H9 (cell line): ENCODE results near the gene RAD51AP2. TPM values are rescaled to one million over a fixed set of nuclear protein-coding genes. Genes with fewer than 3 reads are reported as not detected.

ENCODE experiments used
- DNase-seq: peaks from one replicate; pipeline ENCODE4 v3.0.0-alpha.2; 2017
- H2AFZ ChIP-seq: one replicate; pipeline ENCODE4 v1.6.1; 2013; ENCODE audit warnings: mild to moderate bottlenecking, low read length, control low read depth, moderate library complexity
- H2AK5ac ChIP-seq: 2 replicates; pipeline ENCODE4 v1.6.1; 2013; ENCODE audit warnings: low read length, control low read depth, mixed read lengths; ENCODE audit not compliant: insufficient read length
- H2BK120ac ChIP-seq: one replicate; pipeline ENCODE4 v1.6.1; 2013; ENCODE audit warnings: low read depth, mild to moderate bottlenecking, low read length, control low read depth, inconsistent platforms; ENCODE audit not compliant: poor library complexity, severe bottlenecking
- H2BK12ac ChIP-seq: 2 replicates; pipeline ENCODE4 v1.6.1; 2013; ENCODE audit warnings: low read length, control low read depth, mixed read lengths, low read depth; ENCODE audit not compliant: insufficient read length
- H2BK15ac ChIP-seq: 2 replicates; pipeline ENCODE4 v1.6.1; 2013; ENCODE audit warnings: low read depth, low read length, control low read depth
- H2BK20ac ChIP-seq: one replicate; pipeline ENCODE4 v1.6.1; 2013; ENCODE audit warnings: low read depth, mild to moderate bottlenecking, low read length, control low read depth, inconsistent platforms; ENCODE audit not compliant: poor library complexity, severe bottlenecking
- H2BK5ac ChIP-seq: 2 replicates; pipeline ENCODE4 v1.6.1; 2013; ENCODE audit warnings: low read length, control low read depth, mixed read lengths; ENCODE audit not compliant: insufficient read length
- H3K14ac ChIP-seq: 2 replicates; pipeline ENCODE4 v1.6.1; 2013; ENCODE audit warnings: low read length, control low read depth; ENCODE audit not compliant: insufficient read depth
- H3K18ac ChIP-seq: 2 replicates; pipeline ENCODE4 v1.6.1; 2013; ENCODE audit warnings: low read depth, mild to moderate bottlenecking, mixed read lengths, low read length, control low read depth; ENCODE audit not compliant: insufficient read length
- H3K23ac ChIP-seq: 2 replicates; pipeline ENCODE4 v1.6.1; 2013; ENCODE audit warnings: low read length, control low read depth, mixed read lengths, low read depth; ENCODE audit not compliant: insufficient read length
- H3K23me2 ChIP-seq: 2 replicates; pipeline ENCODE4 v1.6.1; 2013; ENCODE audit warnings: low read depth, mild to moderate bottlenecking, mixed read lengths, low read length, control low read depth; ENCODE audit not compliant: insufficient read length, poor library complexity, severe bottlenecking
- H3K27ac ChIP-seq: 2 replicates; pipeline ENCODE4 v1.5.1; 2013; ENCODE audit warnings: low read length, control low read depth, mixed read lengths, low read depth; ENCODE audit not compliant: insufficient read length
- H3K27me3 ChIP-seq: 2 replicates; pipeline ENCODE4 v1.6.1; 2013; ENCODE audit warnings: low read length, control low read depth, inconsistent platforms; ENCODE audit not compliant: insufficient read depth
- H3K4ac ChIP-seq: 2 replicates; pipeline ENCODE4 v1.6.1; 2013; ENCODE audit warnings: low read depth, mild to moderate bottlenecking, control low read depth, inconsistent platforms, low read length, moderate library complexity
- H3K4me1 ChIP-seq: 2 replicates; pipeline ENCODE4 v1.6.1; 2013; ENCODE audit warnings: low read length, control low read depth, inconsistent platforms; ENCODE audit not compliant: insufficient read depth
- H3K4me2 ChIP-seq: 2 replicates; pipeline ENCODE4 v1.6.1; 2013; ENCODE audit warnings: low read length, control low read depth, mixed read lengths; ENCODE audit not compliant: insufficient read length, insufficient read depth
- H3K56ac ChIP-seq: 2 replicates; pipeline ENCODE4 v1.6.1; 2013; ENCODE audit warnings: low read depth, mild to moderate bottlenecking, mixed read lengths, low read length, control low read depth; ENCODE audit not compliant: insufficient read length
- H3K79me1 ChIP-seq: 2 replicates; pipeline ENCODE4 v1.6.1; 2013; ENCODE audit warnings: low read depth, mild to moderate bottlenecking, moderate library complexity, low read length, control low read depth, inconsistent platforms; ENCODE audit not compliant: insufficient read depth, poor library complexity, severe bottlenecking
- H3K79me2 ChIP-seq: 2 replicates; pipeline ENCODE4 v1.6.1; 2013; ENCODE audit warnings: low read length, control low read depth, inconsistent platforms; ENCODE audit not compliant: insufficient read depth
- H3K9ac ChIP-seq: 2 replicates; pipeline ENCODE4 v1.6.1; 2013; ENCODE audit warnings: low read length, control low read depth, mixed read lengths; ENCODE audit not compliant: insufficient read length; ENCODE audit errors: extremely low read depth
- H3K9me3 ChIP-seq: one replicate; pipeline ENCODE4 v1.6.1; 2013; ENCODE audit warnings: low read depth, low read length, inconsistent platforms; ENCODE audit not compliant: control insufficient read depth
- H3T11ph ChIP-seq: one replicate; pipeline ENCODE4 v1.6.1; 2013; ENCODE audit warnings: mild to moderate bottlenecking, low read length, control low read depth, inconsistent platforms
- H4K20me1 ChIP-seq: one replicate; pipeline ENCODE4 v1.6.1; 2013; ENCODE audit not compliant: control insufficient read depth, insufficient read length, insufficient read depth
- H4K5ac ChIP-seq: 2 replicates; pipeline ENCODE4 v1.6.1; 2013; ENCODE audit warnings: low read depth, mild to moderate bottlenecking, mixed read lengths, low read length, control low read depth; ENCODE audit not compliant: insufficient read length
- H4K8ac ChIP-seq: replicated peaks from 2 replicates; pipeline ENCODE4 v1.6.1; 2013; ENCODE audit warnings: low read length, control low read depth, mixed read lengths, low read depth; ENCODE audit not compliant: insufficient read length
- H4K91ac ChIP-seq: 2 replicates; pipeline ENCODE4 v1.6.1; 2013; ENCODE audit warnings: low read depth, mild to moderate bottlenecking, moderate library complexity, mixed read lengths, low read length, control low read depth; ENCODE audit not compliant: insufficient read length
- H3K27ac Mint-ChIP-seq, 3 experiments: 2 replicates in 2 of 3; 3 replicates in 1 of 3; pipeline ENCODE4 v1.8.0; 2020 to 2021; ENCODE audit warnings: mixed read lengths in 3 of 3, mild to moderate bottlenecking in 1 of 3, moderate library complexity in 1 of 3
- H3K27me3 Mint-ChIP-seq: 2 replicates; pipeline ENCODE4 v1.8.0; 2021; ENCODE audit warnings: low read depth, mild to moderate bottlenecking, moderate library complexity, mixed read lengths
- H3K36me3 Mint-ChIP-seq, 3 experiments: 2 replicates in 2 of 3; 3 replicates in 1 of 3; pipeline ENCODE4 v1.8.0; 2020 to 2021; ENCODE audit warnings: low read depth in 3 of 3, mixed read lengths in 3 of 3; ENCODE audit not compliant: insufficient read depth in 1 of 3
- H3K4me1 Mint-ChIP-seq, 2 experiments: 2 replicates each; pipeline ENCODE4 v1.8.0; 2020; ENCODE audit warnings: mixed read lengths in 2 of 2
- H3K4me3 Mint-ChIP-seq, 2 experiments: 2 replicates in 1 of 2; 3 replicates in 1 of 2; pipeline ENCODE4 v1.8.0; 2020 to 2021; ENCODE audit warnings: mild to moderate bottlenecking in 2 of 2, mixed read lengths in 2 of 2, moderate library complexity in 1 of 2
- H3K9me3 Mint-ChIP-seq, 2 experiments: 2 replicates in 1 of 2; 3 replicates in 1 of 2; pipeline ENCODE4 v1.8.0; 2020; ENCODE audit warnings: mild to moderate bottlenecking in 2 of 2, mixed read lengths in 2 of 2, moderate library complexity in 1 of 2
- CTCF ChIP-seq: fragments of 200-600 bp; sonication (generic); conservative IDR thresholded peaks from 3 replicates; pipeline ENCODE4 v1.8.0; 2021; ENCODE audit warnings: antibody characterized with exemption, mild to moderate bottlenecking
- WGBS: extraction: QIAGEN DNeasy Blood & Tissue Kit; methylation state at CpG from one replicate; pipeline ENCODE4 v1.1.7; 2013; ENCODE audit warnings: missing lambda C conversion rate, low lambda C conversion rate, mixed read lengths; ENCODE audit not compliant: insufficient read length; ENCODE audit errors: extremely low coverage; 5-methylcytosine and 5-hydroxymethylcytosine counted together
- total RNA-seq: library from RNA; stranded (reverse); gene quantifications from 2 replicates; pipeline ENCODE4 v1.2.1, GENCODE V29; 2021

RAD51AP2 gene
- total RNA-seq, 1 experiment from 2014 or later = 0.07 TPM

DNA sequence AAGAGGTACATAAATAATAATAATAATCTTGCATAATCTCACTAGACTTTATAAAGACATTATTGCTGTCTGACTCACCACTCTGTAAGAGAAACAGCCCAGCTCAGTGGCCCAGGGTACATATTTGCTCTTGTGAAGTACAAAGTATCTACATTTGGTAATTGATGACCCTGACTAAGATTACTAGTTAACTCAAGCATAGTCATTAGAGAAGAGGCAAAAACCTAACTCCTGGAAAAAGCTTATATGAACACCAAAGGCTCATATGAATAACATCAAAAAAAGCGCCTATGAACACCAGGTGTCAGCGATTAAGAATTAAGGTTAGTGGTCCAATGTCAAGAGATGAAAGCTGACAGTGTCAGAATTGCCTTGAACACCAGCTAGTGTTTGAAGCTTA lies 38.4 kb downstream of the RAD51AP2 start:
- Histone ChIP-seq H4K8ac (no peak overlapping the region), H2BK15ac (no peak overlapping the region)
- no CpG with 5 or more reads among the region's 2 CpGs for WGBS

More for the DNA sequence above, 38.4 kb downstream of the RAD51AP2 start:
- peaks cover 5% of the 10 kb centered on the region; the same call in 1 of the 2 replicates for H3K4me1 ChIP-seq
- no peak overlapping the region for H3T11ph ChIP-seq
- no peak overlapping the region for H2BK120ac ChIP-seq
- H3K56ac ChIP-seq = no peak overlapping the region
- H3K4me2 ChIP-seq = no peak overlapping the region
- H3K23me2 ChIP-seq = no peaks in the 10 kb centered on the region
- H4K5ac ChIP-seq = no peak overlapping the region
- no peak overlapping the region for H3K23ac ChIP-seq
- TF ChIP-seq CTCF = no peak
- H2AK5ac ChIP-seq = no peak overlapping the region
- no peaks in the 10 kb centered on the region for H3K9me3 ChIP-seq
- no peak overlapping the region for H2BK5ac ChIP-seq
- H3K4ac ChIP-seq = no peak overlapping the region
- no peak overlapping the region for H2AFZ ChIP-seq
- H2BK20ac ChIP-seq = no peak overlapping the region
- no peaks in the 10 kb centered on the region for H3K79me2 ChIP-seq
- no peaks in the 10 kb centered on the region for H3K27me3 ChIP-seq
- no peak overlapping the region for H3K27ac Mint-ChIP-seq
- no peaks in the 10 kb centered on the region for H3K36me3 Mint-ChIP-seq
- no peak overlapping the region for H3K14ac ChIP-seq
- H4K91ac ChIP-seq = no peak overlapping the region
- H3K4me1 Mint-ChIP-seq = peaks cover 12% of the 10 kb centered on the region in 2 experiments
- DNase-seq = no peak
- no peak overlapping the region for H3K27ac ChIP-seq
- no peaks in the 10 kb centered on the region for H4K20me1 ChIP-seq
- H3K9ac ChIP-seq = no peak overlapping the region
- no peaks in the 10 kb centered on the region for H3K79me1 ChIP-seq
- no peak overlapping the region for H3K18ac ChIP-seq
- no peaks in the 10 kb centered on the region for H3K27me3 Mint-ChIP-seq
- H3K4me3 Mint-ChIP-seq = no peak overlapping the region
- H2BK12ac ChIP-seq = no peak overlapping the region
- H3K9me3 Mint-ChIP-seq = no peaks in the 10 kb centered on the region
